GM12875 (cell line): ENCODE results near the gene SMAD3.
"Not testable (repeated sequence)": the region's sequence is repeated elsewhere in the genome, so short reads cannot be mapped to it uniquely, and the experiment has no call there.

Source experiments
- H3K4me3 ChIP-seq: one replicate; pipeline ENCODE4 v1.5.1; 2011; ENCODE audit warnings: low read depth, low read length, control low read depth
- TF ChIP-seq, protein P1 (sequence below): IDR thresholded peaks from 2 replicates; pipeline ENCODE4 v1.5.1; 2011; ENCODE audit warnings: low read depth, mild to moderate bottlenecking, control low read depth, inconsistent platforms, low read length, moderate library complexity, borderline replicate concordance; ENCODE audit not compliant: insufficient read depth

Gene SMAD3

DNA sequence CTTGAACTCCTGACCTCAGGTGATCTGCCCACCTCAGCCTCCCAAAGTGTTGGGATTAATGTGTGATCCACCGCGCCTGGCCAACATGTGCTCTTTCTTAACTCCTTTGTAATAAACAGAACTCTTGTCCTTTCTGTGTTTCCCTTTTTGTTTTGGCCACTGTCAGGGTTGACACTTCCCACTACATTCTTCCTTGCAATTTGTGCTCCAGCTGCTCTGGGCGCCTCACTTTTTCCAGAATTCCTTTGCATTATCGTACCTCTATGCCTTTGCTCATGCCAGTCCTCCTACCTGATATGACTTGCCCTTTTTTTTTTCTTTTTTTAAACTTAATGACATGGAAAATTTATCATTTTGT, 38.8 kb upstream of the SMAD3 start:
- TF ChIP-seq, protein P1, sequence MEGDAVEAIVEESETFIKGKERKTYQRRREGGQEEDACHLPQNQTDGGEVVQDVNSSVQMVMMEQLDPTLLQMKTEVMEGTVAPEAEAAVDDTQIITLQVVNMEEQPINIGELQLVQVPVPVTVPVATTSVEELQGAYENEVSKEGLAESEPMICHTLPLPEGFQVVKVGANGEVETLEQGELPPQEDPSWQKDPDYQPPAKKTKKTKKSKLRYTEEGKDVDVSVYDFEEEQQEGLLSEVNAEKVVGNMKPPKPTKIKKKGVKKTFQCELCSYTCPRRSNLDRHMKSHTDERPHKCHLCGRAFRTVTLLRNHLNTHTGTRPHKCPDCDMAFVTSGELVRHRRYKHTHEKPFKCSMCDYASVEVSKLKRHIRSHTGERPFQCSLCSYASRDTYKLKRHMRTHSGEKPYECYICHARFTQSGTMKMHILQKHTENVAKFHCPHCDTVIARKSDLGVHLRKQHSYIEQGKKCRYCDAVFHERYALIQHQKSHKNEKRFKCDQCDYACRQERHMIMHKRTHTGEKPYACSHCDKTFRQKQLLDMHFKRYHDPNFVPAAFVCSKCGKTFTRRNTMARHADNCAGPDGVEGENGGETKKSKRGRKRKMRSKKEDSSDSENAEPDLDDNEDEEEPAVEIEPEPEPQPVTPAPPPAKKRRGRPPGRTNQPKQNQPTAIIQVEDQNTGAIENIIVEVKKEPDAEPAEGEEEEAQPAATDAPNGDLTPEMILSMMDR: no peak
- H3K4me3 ChIP-seq: no peak overlapping the region

DNA sequence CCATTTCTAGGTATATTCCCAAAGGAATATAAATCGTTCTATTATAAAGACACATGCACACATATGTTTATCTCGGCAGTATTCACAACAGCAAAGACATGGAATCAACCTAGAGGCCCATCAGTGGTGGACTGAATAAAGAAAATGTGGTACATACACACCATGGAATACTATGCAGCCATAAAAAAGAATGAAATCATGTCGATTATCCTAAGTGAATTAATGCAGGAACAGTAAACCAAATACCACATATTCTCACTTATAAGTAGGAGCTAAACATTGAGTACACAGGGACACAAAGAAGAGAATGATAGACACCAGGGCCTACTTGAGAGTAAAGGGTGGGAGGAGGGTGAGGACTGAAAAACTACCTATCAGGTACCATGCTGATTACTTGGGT, 37.0 kb upstream of the SMAD3 start:
- H3K4me3 ChIP-seq: not testable (repeated sequence)

DNA sequence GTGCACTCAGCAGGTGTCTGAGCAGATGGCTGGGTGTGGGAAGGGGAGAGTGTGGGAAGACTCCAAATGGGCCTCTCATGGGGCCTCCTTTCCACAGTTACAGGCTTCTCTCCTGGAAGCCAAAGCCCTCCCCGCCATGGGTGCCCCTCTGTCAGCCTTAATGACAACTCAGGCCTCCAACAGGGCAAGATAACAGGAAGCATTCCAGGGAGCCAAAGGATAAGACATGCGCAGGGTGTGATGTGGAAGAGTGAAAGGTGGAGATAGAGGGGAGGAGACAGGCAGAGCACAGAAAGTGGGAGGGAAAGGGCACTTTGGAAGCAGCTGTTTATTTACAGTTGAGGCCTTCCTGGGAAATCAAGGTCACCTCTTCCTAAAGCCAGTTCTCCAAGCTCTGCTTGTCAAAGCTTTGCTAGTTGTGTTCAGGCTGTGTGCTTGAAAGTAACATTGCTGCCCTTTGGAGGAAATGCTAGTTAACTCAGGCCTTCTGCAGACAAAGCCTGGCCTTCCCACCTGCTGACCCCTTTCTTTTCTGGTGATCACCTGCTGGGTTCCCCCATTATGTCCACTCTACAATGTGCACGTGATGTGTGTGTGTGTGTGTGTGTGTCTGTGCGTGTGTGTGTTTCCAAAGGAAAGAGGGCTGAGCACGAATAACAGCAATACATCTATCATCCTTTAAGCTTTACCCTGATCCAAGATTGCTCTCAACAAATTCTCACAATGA, 35.2 kb upstream of the SMAD3 start:
- no peak overlapping the region for H3K4me3 ChIP-seq
- TF ChIP-seq, protein P1: no peak

DNA sequence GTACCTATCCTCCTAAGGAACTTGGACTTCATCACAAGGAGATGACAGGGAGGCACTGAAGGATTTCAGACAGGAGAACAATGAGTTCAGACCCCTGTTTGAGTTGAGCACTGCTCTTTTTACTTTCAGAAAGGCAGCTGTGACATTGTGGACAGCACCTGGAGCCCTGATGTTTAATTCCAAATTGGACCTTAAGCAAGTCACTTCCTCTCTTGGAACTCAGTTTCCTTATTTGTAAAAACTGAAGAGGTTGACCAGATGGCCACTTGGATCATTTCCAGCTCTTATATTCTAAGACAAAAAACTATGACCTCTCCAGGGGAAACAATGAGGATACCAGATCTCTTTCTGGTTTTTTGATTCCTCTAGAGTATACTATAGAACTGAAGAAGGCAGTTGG, 34.1 kb upstream of the SMAD3 start:
- no peak overlapping the region for H3K4me3 ChIP-seq
- TF ChIP-seq, protein P1: no peak

DNA sequence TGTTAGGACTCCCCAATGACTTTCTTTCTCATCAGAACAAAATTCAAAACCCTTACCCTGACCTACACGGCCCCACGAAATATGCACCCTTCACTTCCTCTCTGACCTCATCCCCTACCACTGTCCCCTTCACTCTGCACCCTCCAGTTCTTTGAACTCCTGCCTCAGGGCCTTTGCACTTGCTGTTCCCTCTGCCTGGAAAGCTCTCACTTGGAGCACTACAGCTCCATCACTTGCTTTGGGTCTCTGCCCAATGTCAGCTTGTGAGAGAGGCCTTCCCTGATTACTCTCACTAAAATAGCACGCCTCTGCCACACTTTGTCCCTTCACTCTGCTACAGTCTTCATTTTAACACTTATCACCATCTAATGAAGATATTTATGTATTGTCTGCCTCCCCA, 32.8 kb upstream of the SMAD3 start:
- TF ChIP-seq, protein P1: no peak

DNA sequence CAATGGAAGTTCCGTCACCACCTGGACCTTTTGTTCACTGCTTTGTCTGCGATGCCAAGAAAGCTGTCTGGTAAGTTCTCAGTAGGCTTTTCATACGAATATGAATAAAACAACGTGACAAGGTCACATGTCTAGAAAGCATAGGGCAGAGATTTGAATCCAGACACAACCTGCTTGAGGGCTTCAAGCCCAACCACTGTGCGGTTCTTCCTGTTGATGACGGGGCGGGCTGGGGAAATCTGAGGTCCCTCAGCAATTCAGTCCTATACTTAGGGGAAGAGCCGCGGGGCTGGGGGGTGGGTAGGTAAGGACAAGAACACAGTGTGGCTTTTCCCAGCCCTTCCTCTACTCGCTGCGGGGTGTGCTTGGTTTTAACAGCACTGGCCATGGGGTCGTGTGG, 32.4 kb upstream of the SMAD3 start:
- no peak overlapping the region for H3K4me3 ChIP-seq
- TF ChIP-seq, protein P1: no peak

More for the DNA sequence above, 32.8 kb upstream of the SMAD3 start:
- H3K4me3 ChIP-seq: no peak overlapping the region

DNA sequence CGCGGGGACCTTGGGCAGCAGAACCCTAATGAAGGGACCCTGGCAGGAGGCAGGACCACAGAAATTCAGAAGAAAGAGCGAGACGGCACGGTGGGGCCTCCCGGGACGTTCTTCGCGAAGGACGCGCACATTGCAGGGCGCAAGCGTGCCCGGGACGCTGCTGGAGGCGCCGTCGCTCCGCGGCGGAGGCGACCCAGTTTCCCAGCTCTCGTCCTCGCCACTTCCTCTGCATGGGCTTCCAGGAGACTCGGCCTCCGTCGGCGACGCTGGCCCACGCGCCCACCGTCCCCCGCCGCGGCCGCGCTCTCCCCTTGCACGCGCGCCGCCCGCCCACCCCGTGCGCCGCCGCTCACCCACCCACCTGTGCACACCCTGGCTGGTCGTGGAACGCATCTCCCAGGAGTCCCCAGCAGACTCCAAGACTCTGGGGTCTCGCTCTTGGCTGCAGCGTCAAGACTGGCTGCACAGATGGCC, 31.8 kb upstream of the SMAD3 start:
- no peak overlapping the region for H3K4me3 ChIP-seq
- TF ChIP-seq, protein P1: no peak
